NCI-H1417 (cell line): Measurements from ENCODE around the gene ZNRF4.

Source experiments
- DNase-seq, 3 experiments: peaks; one replicate each; lab custom pipeline; 2025; lab: John Stamatoyannopoulos, UW

Gene ZNRF4

DNA sequence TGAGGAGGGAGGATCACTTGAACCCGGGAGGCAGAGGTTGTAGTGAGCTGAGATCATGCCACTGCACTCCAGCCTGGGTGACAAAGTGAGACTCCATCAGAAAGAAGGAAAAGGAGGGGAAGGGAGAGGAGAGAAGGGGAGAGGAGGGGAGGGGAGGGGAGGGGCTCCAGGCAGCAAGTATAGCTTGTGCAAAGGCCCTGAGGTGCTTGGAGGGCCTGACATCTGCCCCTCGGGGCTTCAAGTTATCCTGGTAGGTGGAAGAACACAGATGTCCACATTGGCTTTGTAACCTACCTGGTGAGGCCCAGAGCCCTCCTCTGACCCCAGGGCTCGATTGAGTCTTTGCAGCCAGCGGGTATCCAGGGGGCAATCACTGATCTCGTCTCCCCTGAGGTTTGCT, 11.5 kb upstream of the ZNRF4 start:
- DNase-seq: no peak

DNA sequence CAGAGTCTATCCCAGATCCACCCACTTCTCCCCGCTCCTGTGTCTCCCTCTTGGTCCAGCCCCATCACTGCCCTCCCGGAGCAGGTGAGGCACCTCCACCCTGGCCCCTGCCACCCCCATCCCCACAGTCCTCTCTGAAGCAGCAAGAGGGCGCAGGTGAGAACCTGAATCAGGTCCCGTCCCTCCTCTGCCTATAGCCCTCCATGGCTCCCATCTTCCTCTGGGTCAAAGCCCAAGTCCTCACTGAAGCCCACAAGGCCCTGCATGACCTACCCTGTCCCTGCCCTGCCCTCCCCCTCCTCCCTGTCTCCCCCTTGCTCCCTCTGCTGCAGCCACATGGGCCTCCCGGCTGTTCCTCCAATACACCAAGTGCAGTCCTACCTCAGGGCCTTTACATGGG, 10.8 kb upstream of the ZNRF4 start:
- no peak for DNase-seq

DNA sequence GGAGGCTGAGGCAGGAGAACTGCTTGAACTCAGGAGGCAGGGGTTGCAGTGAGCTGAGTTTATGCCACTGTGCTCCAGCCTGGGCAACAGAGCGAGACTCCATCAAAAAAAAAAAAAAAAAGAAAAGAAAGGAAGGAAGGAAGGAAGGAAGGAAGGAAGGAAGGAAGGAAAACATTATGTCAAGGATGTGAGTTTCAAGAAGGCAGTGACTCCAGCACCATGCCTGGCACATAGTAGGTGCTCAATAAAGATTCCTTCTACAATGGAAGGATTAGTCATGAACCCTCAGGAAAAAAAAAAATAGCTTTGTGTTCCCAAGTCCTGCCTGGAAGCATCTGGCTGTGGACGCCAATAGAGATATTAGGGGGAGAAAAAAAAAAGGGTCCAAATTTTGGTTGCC, 10.1 kb upstream of the ZNRF4 start:
- no peak for DNase-seq

DNA sequence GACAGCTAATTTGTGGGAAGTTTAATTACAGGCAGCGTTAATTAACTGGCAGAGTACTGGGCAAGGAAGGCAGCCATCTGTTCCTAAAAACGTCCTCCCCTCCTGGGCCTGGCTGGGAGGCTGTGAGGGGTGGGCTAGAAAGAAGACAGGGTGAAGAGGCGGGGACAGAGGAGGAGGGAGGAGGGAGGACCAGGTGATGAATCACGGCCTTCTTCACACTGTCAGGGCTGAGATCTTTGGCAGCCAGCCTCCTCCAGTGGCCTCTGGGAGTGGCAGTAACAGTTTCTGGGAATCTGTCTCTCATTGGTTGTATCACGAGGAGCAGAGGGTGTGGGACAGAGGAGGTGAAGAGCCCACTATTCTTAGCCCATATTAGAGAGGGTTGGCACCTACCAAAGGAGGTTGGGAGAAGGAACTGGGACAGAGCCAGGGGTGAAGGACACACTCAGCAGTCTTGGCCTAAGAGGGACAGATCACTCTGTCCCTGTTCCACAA, 9.6 kb upstream of the ZNRF4 start:
- peak in 2 of 3 experiments; percentile 20 to 43 for DNase-seq

DNA sequence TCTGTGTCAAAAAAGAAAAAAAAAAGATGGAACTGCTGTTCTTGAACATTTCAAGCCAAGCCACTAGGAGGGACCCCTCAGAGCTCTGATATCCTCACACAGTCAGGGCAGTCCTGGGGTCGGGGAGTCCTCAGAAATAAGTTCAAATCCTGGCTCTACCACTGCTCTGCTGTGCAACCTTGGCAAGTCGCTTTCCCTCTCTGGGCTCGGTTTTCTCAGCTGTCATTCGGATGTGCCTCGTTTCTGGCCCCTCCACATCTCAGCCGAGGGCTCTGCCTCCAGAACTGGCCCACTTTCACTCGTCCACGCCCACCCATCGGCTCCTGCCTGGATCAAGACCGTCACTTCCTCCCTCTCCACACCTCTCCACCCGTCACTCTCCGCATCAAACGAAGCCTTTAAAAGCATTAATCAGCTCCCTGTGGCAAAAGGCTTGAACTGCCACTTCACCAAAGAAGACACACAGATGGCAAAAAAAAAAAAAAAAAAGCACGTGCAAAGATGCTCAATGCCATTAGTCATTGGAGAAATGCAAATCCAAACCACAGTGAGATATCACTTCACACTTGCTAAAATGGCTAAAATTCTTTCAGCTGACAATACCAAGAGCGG, 7.4 kb upstream of the ZNRF4 start:
- peak in 2 of 3 experiments; percentile 28 to 68 for DNase-seq

DNA sequence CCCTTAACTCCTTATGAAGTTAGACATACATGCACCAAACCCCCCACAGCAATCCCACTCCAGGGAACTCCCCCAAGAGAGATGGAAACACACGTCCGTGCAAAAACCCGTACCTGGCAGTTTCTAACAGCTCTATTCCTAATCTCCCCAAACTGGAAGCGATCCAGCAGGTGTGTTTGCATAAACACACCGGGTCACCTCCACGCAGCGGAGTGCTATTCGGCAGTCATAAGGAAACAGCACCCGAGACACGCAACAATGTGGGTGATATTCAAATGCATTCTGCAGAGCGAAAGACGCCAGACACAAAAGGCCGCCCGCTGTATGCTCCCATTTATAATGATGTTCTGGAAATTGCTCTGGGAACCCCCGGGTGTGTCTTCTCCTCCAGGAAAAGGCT, 6.8 kb upstream of the ZNRF4 start:
- DNase-seq: peak in 2 of 3 experiments; percentile 48 to 68

DNA sequence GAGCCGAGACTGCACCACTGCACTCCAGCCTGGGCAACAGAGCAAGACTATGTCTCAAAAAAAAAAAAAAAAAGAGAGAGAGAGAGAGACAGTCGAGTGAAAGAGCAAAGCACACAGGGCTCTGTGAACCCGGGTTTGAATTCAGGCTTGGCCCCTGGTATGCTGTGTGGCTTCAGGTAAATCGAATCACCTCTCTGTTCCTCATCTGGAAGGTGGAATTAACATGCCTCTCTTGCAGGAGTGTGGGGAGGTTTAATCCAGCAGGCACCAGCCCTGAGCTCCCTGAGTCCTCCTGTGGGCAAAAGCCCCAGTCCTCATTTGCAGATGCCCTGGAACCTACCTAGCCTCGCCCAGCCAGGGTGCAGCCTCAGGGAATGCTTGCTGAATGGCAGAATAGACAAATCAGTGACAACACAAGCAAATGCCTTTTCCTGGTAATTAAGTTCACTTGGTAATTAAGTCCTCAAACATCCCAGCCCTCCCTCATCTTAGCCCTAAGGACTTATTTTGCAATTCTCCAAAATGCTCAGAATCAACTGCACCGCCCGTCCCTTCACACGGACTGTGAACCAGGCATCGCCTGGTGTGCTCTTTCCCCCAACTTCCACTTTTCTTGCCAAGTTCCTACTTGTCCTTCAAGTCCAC, 4.6 kb upstream of the ZNRF4 start:
- peak in 2 of 3 experiments; percentile 9 to 42 for DNase-seq

DNA sequence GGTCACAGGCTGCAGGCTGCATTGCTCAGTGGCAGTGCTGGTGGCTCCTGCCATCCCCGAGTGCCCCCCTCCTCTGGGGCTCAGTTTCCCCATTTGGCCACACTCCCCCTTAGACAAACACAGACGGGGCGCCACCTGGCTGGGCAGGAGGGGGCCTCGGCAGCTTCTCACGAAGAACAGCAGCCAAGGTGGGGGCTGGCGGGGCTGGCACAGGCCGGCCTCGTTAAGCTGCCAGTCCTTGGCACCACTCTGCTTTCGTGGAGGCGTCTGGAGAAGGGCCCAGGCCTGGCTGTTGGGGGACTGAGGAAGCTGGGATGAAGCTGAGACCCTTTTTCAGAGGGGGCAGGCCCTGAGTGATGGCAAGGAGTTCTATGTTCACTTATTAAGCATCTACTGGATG, 3.7 kb upstream of the ZNRF4 start:
- no peak for DNase-seq

DNA sequence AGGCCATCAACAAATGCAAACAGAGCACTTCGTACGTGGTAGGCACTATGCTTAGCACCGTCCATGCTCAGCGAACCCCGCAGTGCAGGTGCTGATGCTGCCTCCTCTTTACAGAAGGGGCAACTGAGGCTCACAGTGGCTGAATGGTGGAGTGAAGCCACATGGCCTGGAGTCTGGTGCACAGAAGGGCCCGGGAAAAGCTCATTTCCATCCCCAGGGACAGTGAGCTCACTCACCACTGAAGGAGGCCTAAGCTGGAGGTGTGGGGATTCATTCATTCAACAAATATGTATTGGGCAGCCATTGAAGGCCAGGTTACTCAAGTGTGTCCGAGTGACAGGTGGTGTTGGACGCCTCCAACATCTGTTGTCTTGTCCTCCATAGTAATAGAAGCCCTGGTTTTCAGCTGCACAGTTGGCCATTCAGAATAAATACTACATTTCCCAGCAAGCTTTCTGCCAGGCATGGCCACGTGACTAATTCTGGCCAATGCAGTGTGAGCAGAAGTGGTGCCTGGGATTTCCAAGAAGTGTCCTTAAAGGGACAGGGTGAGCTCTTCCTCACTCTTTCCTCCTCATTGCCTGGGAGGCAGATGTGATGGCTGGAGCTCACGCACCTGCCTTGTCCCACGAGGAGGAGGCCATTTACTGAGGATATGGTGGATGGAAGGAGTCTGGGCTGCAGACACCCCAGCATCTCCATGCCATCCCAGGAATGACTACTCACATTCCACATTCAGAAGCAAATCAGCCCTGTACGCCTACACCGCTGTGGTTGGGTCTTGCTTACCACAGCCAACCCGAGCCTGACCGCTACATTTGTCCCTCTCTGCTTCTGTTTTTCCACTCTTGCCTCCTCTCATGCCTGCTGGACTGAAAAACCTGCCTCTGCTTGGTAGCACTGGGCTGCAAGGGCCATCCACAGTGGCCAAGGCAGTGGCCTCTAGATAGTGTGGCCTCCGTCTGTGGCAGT, 2.3 kb upstream of the ZNRF4 start:
- peak in 1 of 3 experiments; percentile 12 for DNase-seq

DNA sequence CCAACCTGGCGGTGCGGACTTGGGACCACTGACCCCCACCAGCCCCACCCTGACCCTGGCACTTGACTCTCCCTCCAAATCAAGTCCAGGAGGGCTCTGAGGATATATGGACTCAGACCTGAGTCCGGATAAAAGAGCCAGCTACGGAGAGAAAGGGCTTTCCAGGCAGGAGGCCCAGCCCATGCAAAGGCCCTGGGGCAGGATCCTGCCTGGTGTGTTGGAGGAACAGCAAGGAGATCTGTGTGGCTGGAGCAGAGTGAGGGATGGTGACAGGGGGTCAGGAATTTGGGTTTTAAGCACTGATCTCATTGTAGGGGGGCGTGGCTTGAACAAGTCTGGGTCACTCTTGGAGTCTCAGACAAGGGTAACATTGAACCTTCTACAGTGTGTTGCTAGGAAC, 474 bp upstream of the ZNRF4 start:
- no peak for DNase-seq

DNA sequence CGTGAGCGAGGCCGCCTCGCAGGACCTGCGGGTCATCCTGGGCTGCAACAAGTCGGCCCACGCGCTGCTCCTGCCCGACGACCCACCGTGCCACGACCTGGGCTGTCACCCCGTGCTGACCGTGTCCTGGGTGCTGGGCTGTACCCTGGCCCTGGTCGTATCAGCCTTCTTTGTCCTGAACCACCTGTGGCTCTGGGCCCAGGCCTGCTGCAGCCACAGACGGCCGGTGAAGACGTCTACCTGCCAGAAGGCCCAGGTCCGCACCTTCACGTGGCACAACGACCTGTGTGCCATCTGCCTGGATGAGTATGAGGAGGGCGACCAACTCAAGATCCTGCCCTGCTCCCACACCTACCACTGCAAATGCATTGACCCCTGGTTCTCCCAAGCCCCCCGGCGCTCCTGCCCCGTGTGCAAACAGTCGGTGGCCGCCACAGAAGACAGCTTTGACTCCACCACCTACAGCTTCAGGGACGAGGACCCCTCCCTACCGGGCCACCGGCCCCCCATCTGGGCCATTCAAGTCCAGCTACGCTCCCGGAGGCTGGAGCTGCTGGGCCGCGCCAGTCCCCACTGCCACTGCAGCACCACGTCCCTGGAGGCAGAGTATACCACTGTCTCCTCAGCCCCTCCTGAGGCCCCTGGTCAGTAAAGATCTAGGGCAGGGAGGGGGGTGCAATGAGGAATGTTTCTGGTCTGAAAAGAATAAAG, 1.1 kb downstream of the ZNRF4 start:
- DNase-seq: no peak

DNA sequence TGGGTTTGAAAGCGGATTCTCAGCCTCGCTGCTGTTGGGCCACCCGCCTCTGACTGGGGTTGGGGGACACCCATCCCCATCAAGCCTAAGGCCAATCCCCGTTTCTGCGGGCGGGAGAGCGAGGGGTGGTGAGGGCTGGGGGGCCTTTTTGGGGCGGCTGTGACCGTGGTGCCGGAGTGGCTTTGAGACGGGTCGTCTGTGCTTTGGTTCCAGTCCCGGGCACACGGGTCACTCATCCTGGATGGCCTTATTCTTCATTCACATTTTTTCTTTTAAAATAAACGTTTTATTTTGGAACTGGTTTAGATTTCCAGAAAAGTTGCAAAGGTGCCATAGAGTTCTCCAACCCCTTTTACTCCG, 1.6 kb downstream of the ZNRF4 start:
- DNase-seq: no peak

DNA sequence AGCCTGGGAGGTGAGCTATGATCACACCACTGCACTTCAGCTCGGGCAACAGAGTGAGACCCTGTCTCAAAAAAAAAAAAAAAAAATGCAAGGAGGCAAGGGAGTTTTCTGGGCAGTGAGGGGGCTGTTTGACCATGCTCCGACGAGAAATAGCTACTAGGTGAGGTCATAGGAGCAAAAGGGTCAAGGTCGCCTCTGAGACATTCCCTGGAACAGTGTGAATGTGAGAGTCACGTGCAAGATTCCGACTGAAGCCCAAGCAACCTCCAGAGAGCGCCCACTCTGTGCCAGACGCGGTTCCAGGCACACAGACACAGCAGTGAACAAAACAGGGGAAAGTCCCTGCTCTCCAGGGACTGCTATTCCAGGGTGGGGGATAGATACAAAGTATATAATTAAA, 2.5 kb downstream of the ZNRF4 start:
- DNase-seq: no peak

DNA sequence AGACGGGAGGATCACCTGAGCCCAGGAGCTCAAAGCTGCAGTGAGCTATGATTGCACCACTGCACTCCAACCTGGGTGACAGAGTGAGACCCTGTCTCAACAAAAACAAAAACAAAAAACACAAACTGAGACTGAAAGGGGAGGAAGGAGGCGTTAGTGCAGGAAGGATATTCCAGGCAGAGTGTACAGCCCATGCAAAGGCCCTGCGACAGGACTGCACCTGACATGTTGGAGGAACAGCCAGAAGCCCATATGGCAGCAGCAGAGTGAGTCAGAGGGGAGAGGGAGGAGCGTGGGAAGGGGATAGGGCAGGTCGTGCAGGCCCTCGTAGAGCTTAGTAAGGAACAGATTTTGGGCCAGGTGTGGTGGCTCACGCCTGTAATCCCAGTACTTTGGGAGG, 3.2 kb downstream of the ZNRF4 start:
- DNase-seq: no peak

DNA sequence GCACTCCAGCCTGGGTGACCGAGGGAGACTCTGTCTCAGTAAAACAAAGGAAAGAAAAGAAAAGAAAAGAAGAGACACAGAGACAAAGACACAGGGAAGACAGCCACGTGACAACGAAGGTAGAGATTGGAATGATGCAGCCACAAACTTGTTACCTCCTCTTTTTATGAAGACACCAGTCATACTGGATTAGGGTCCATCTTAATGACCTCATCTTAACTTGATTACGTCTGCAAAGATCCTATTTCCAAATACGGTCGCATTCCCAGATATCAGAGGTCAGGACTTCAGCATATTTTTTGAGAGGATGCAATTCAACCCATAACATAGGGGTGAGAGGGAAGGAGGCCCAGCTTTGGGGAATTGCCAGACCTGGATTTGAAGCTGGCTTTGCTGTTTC, 4.1 kb downstream of the ZNRF4 start:
- no peak for DNase-seq

DNA sequence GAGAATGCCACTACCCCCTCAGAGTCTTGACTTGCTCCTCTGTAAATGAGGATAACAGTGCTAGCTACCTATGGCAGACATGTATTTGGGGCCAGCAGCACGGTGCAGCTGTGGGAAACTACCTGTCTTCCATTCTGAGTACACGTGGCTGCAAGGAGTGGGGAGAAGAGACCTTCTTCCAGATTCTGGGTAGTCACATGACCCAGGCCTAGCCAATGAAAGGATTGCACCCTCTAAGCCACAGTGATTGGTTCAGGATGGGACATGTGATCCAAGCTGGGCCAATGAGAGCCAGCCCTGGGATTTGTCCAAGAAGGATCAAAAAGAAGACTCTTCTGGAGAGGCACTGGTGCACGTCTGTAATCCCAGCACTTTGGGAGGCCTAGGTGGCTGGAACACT, 5.5 kb downstream of the ZNRF4 start:
- no peak for DNase-seq

DNA sequence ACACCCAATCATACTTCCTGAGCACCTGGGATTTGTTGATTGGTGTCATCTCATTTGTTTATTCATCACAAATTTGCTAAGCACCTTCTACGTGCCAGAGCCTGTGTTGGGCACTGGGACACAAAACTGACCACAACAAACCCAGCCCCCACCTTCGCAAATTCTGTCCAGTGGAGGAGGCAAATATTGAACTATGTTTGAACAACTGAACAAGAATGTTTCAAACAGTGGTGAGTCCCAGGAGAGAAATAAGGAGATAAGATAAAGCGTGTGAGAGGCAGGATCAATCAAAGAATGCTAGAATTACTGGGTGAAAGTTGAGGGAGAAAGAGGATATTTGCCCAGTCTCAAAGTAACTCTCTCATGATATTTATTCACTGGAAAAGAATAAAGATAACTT, 8.7 kb downstream of the ZNRF4 start:
- no peak for DNase-seq

DNA sequence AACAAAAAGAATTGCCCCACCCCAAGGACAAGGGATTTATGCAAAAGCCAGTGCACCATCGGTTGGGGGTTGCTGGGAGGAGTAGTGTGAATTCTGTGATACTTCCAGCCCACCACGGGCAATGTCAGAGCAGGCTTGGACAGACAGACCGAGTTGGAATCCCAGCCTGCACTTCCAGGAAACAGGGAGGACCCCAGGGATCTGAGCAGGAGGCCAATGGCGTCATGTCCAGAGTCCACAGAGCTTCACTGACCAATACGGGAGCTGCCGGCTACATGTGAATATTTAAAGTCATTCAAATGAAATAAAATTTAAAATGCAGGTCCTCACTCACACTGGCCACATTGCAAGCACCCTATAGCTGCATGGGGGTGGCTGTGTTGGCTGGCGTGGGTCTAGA, 10.9 kb downstream of the ZNRF4 start:
- DNase-seq: no peak

DNA sequence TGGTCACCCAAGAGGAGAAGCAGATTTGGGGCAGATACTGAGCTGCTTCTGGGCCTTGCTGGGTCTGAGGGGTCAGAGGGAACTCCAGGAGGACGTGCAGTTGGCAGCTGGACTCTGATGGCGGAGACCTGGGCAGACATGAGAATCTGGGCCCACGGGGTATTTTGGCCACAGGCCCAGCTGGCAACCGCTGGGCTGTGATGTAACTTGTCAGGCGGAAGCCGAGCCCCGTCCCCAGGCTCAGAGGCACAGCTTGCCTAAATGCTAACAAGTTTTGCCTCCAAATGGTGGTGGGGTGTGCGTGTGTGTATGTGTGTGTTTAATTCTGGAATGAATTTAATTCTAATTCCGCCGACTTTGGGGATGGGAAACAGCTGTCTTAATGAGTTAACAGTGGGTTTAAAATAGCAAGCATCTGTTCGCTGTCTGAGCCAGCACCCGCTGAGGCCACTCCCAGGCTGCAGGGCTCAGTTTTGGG, 11.6 kb downstream of the ZNRF4 start:
- DNase-seq: no peak

DNA sequence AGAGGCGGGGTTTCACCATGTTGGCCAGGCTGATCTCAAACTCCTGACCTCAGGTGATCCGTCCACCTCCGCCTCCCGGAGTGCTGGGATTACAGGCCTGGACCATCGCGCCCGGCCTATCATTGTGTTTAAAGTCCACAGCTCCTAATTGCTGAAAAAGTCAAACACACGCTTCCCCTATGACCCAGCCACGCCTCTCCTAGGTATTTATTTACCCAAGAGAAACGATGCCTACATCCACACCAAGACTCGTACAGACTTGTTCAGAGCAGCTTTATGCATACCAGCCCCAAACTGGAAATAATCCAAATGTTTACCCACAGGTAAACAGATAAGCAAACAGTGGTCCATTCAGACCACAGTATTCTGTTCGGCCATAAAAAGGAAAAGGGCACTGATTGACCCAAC, 15.1 kb downstream of the ZNRF4 start:
- DNase-seq: peak in 2 of 3 experiments; percentile 48 to 75

DNA sequence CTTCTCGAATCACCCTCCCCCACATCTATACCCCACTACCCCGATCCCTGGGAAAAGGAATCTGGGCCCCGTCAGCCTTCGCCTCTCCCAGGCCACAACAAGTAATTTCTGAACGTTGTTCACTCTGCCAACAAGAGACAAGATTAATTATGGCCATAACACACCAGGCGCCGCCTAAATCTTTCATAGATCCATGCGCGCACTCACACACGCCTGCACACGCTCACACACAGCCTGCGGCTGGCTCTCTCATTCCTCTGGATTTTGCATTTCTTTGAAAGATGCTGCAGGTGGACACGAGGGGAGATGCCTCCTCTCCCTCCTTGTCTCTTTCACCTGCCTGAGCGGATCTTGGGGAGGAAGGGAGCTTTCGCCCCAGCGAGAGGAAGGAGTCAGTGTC, 17.1 kb downstream of the ZNRF4 start:
- DNase-seq: no peak

DNA sequence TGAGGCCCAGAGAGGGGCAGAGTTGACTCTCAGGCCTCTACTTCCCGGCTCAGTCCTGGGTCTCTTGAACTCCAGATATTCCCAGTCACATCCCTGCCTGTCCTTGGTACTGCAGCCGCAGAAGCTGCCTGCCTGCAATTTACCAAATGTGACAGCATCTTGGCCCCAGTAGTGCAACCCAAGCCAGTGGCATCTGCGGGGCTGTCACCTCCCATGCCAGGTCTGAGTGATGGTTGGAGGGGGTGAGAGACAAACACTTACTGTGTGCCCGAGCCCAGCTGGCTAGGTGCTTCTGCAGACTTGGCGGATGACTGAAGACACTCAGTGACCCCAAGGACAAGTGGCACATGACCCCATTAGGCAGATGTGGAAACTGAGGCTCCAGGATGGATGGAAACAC, 18.4 kb downstream of the ZNRF4 start:
- no peak for DNase-seq
